HEK293 (cell line): ENCODE data around the gene HOXB4.

Source experiments
- CTCF ChIA-PET: fragments of 350-600 bp; formaldehyde crosslinking; extraction: SDS; loops from one replicate; lab custom pipeline; 2021; ENCODE audit warnings: antibody characterized with exemption; lab: Yijun Ruan, JAX
- POLR2A ChIA-PET: fragments of 300-600 bp; formaldehyde crosslinking; extraction: SDS; loops from one replicate; lab custom pipeline; 2020; ENCODE audit warnings: antibody characterized with exemption, inconsistent platforms; lab: Yijun Ruan, JAX
- H3K27ac ChIP-seq: fragments of 200-500 bp; sonication (Bioruptor generic); 2 replicates; pipeline ENCODE4 v1.5.1; 2014; ENCODE audit warnings: low read depth, low read length, control low read depth, inconsistent platforms; ENCODE audit errors: extremely low read depth
- H3K36me3 ChIP-seq, 2 experiments: fragments of 200-500 bp in 1 of 2; sonication (Bioruptor generic) in 1 of 2; 1 replicate in 1 of 2; 2 replicates in 1 of 2; pipeline ENCODE4 v1.5.1; 2014 to 2017; ENCODE audit warnings: inconsistent platforms in 2 of 2, low read length in 2 of 2; ENCODE audit not compliant: control insufficient read depth in 2 of 2, insufficient read depth in 1 of 2
- H3K4me1 ChIP-seq: fragments of 200-500 bp; sonication (Bioruptor generic); 2 replicates; pipeline ENCODE4 v1.5.1; 2014; ENCODE audit warnings: mild to moderate bottlenecking, low read length, inconsistent platforms; ENCODE audit not compliant: control insufficient read depth, insufficient read depth
- H3K4me3 ChIP-seq: 2 replicates; pipeline ENCODE4 v1.5.1; 2011; ENCODE audit warnings: low read depth, mild to moderate bottlenecking, control low read depth, low read length, moderate library complexity
- H3K9me3 ChIP-seq: fragments of 200-500 bp; sonication (Bioruptor generic); 2 replicates; pipeline ENCODE4 v1.5.1; 2014; ENCODE audit warnings: low read depth, low read length, inconsistent platforms; ENCODE audit not compliant: control insufficient read depth, insufficient read depth
- BCL11A ChIP-seq: fragments of 450-650 bp; formaldehyde crosslinking; IDR thresholded peaks from 2 replicates; pipeline ENCODE4 v1.5.1; 2016; ENCODE audit warnings: low read depth, missing biosample characterization, missing genetic modification characterization
- BCL11B ChIP-seq: fragments of 450-650 bp; formaldehyde crosslinking; IDR thresholded peaks from 2 replicates; pipeline ENCODE4 v1.5.1; 2016; ENCODE audit warnings: low read depth, missing biosample characterization, missing genetic modification characterization
- EGR2 ChIP-seq: fragments of 450-650 bp; formaldehyde crosslinking; IDR thresholded peaks from 2 replicates; pipeline ENCODE4 v1.5.1; 2016; ENCODE audit warnings: low read depth, missing biosample characterization, missing genetic modification characterization
- GLIS2 ChIP-seq: fragments of 450-650 bp; formaldehyde crosslinking; IDR thresholded peaks from 2 replicates; pipeline ENCODE4 v1.5.1; 2016; ENCODE audit warnings: missing biosample characterization, missing genetic modification characterization
- HOXD13 ChIP-seq: sonication (generic); formaldehyde crosslinking; IDR thresholded peaks from 2 replicates; pipeline ENCODE4 v1.8.0; 2022; ENCODE audit warnings: missing genetic modification reagents, borderline replicate concordance
- KLF10 ChIP-seq: fragments of 450-650 bp; IDR thresholded peaks from 2 replicates; pipeline ENCODE4 v1.5.1; 2018; ENCODE audit warnings: missing biosample characterization, mild to moderate bottlenecking, missing genetic modification characterization
- SP3 ChIP-seq: fragments of 450-650 bp; formaldehyde crosslinking; IDR thresholded peaks from 2 replicates; pipeline ENCODE4 v1.5.1; 2016; ENCODE audit warnings: missing biosample characterization, missing genetic modification characterization
- TCF7L2 ChIP-seq: IDR thresholded peaks from 2 replicates; pipeline ENCODE4 v1.6.1; 2011; ENCODE audit warnings: low read depth, mild to moderate bottlenecking, inconsistent platforms, low read length, moderate library complexity, borderline replicate concordance
- ZBTB20 ChIP-seq: fragments of 450-650 bp; formaldehyde crosslinking; IDR thresholded peaks from 2 replicates; pipeline ENCODE4 v1.5.1; 2016; ENCODE audit warnings: missing biosample characterization, missing genetic modification characterization
- ZBTB21 ChIP-seq: fragments of 450-650 bp; formaldehyde crosslinking; IDR thresholded peaks from 2 replicates; pipeline ENCODE4 v1.5.1; 2017; ENCODE audit warnings: missing biosample characterization, missing genetic modification characterization
- ZFHX2 ChIP-seq: fragments of 450-650 bp; formaldehyde crosslinking; conservative IDR thresholded peaks from 2 replicates; pipeline ENCODE4 v1.5.1; 2016; ENCODE audit warnings: missing biosample characterization, missing genetic modification characterization
- ZNF121 ChIP-seq: fragments of 450-650 bp; formaldehyde crosslinking; IDR thresholded peaks from 2 replicates; pipeline ENCODE4 v1.5.1; 2016; ENCODE audit warnings: missing biosample characterization, missing genetic modification characterization
- ZNF175 ChIP-seq: fragments of 450-650 bp; formaldehyde crosslinking; IDR thresholded peaks from 2 replicates; pipeline ENCODE4 v1.5.1; 2016; ENCODE audit warnings: missing biosample characterization, missing genetic modification characterization
- ZNF211 ChIP-seq: fragments of 450-650 bp; formaldehyde crosslinking; IDR thresholded peaks from 2 replicates; pipeline ENCODE4 v1.5.1; 2016; ENCODE audit warnings: low read depth, missing biosample characterization, missing genetic modification characterization
- ZNF223 ChIP-seq: fragments of 450-650 bp; formaldehyde crosslinking; IDR thresholded peaks from 2 replicates; pipeline ENCODE4 v1.5.1; 2016; ENCODE audit warnings: missing biosample characterization, missing genetic modification characterization
- ZNF266 ChIP-seq: fragments of 450-650 bp; formaldehyde crosslinking; IDR thresholded peaks from 2 replicates; pipeline ENCODE4 v1.5.1; 2016; ENCODE audit warnings: missing biosample characterization, missing genetic modification characterization, low read depth
- ZNF311 ChIP-seq: fragments of 450-650 bp; formaldehyde crosslinking; IDR thresholded peaks from 2 replicates; pipeline ENCODE4 v1.5.1; 2017; ENCODE audit warnings: missing biosample characterization, missing genetic modification characterization, borderline replicate concordance
- ZNF335 ChIP-seq: fragments of 450-650 bp; formaldehyde crosslinking; conservative IDR thresholded peaks from 2 replicates; pipeline ENCODE4 v1.5.1; 2016; ENCODE audit warnings: missing biosample characterization, missing genetic modification characterization
- ZNF350 ChIP-seq: fragments of 450-650 bp; formaldehyde crosslinking; IDR thresholded peaks from 2 replicates; pipeline ENCODE4 v1.5.0; 2017; ENCODE audit warnings: missing biosample characterization, mild to moderate bottlenecking, missing genetic modification characterization
- ZNF37A ChIP-seq: fragments of 450-650 bp; IDR thresholded peaks from 2 replicates; pipeline ENCODE4 v1.5.1; 2018; ENCODE audit warnings: missing biosample characterization, missing genetic modification characterization
- ZNF391 ChIP-seq: fragments of 450-650 bp; formaldehyde crosslinking; IDR thresholded peaks from 2 replicates; pipeline ENCODE4 v1.5.1; 2016; ENCODE audit warnings: low read depth, missing biosample characterization, missing genetic modification characterization, borderline replicate concordance
- ZNF404 ChIP-seq: fragments of 450-650 bp; formaldehyde crosslinking; IDR thresholded peaks from 2 replicates; pipeline ENCODE4 v1.5.1; 2017; ENCODE audit warnings: missing biosample characterization, missing genetic modification characterization
- ZNF501 ChIP-seq: fragments of 450-650 bp; formaldehyde crosslinking; IDR thresholded peaks from 2 replicates; pipeline ENCODE4 v1.5.1; 2016; ENCODE audit warnings: missing biosample characterization, missing genetic modification characterization
- ZNF529 ChIP-seq: fragments of 450-650 bp; formaldehyde crosslinking; IDR thresholded peaks from 2 replicates; pipeline ENCODE4 v1.5.1; 2017; ENCODE audit warnings: missing genetic modification characterization, missing biosample characterization; ENCODE audit not compliant: insufficient replicate concordance
- ZNF621 ChIP-seq: fragments of 450-650 bp; formaldehyde crosslinking; IDR thresholded peaks from 2 replicates; pipeline ENCODE4 v1.5.1; 2017; ENCODE audit warnings: missing biosample characterization, missing genetic modification characterization
- ZNF623 ChIP-seq: fragments of 450-650 bp; formaldehyde crosslinking; IDR thresholded peaks from 2 replicates; pipeline ENCODE4 v1.5.1; 2016; ENCODE audit warnings: missing biosample characterization, missing genetic modification characterization
- ZNF654 ChIP-seq: fragments of 450-650 bp; formaldehyde crosslinking; IDR thresholded peaks from 2 replicates; pipeline ENCODE4 v1.5.1; 2016; ENCODE audit warnings: low read depth, missing biosample characterization, missing genetic modification characterization
- ZNF768 ChIP-seq: fragments of 450-650 bp; formaldehyde crosslinking; IDR thresholded peaks from 2 replicates; pipeline ENCODE4 v1.5.1; 2018; ENCODE audit warnings: missing biosample characterization, mild to moderate bottlenecking, missing genetic modification characterization
- ZNF777 ChIP-seq: fragments of 450-650 bp; formaldehyde crosslinking; IDR thresholded peaks from 2 replicates; pipeline ENCODE4 v1.5.1; 2017; ENCODE audit warnings: missing biosample characterization, missing genetic modification characterization, borderline replicate concordance
- TF ChIP-seq, protein P1 (sequence below): fragments of 450-650 bp; formaldehyde crosslinking; IDR thresholded peaks from 2 replicates; pipeline ENCODE4 v1.5.1; 2017; ENCODE audit warnings: missing biosample characterization, missing genetic modification characterization
- TF ChIP-seq, protein P2 (sequence below): fragments of 450-650 bp; formaldehyde crosslinking; IDR thresholded peaks from 2 replicates; pipeline ENCODE4 v1.5.1; 2016; ENCODE audit warnings: missing biosample characterization, missing genetic modification characterization
- TF ChIP-seq, protein P3 (sequence below): fragments of 450-650 bp; formaldehyde crosslinking; IDR thresholded peaks from 2 replicates; pipeline ENCODE4 v1.5.1; 2016; ENCODE audit warnings: missing biosample characterization, missing genetic modification characterization

Gene HOXB4

DNA sequence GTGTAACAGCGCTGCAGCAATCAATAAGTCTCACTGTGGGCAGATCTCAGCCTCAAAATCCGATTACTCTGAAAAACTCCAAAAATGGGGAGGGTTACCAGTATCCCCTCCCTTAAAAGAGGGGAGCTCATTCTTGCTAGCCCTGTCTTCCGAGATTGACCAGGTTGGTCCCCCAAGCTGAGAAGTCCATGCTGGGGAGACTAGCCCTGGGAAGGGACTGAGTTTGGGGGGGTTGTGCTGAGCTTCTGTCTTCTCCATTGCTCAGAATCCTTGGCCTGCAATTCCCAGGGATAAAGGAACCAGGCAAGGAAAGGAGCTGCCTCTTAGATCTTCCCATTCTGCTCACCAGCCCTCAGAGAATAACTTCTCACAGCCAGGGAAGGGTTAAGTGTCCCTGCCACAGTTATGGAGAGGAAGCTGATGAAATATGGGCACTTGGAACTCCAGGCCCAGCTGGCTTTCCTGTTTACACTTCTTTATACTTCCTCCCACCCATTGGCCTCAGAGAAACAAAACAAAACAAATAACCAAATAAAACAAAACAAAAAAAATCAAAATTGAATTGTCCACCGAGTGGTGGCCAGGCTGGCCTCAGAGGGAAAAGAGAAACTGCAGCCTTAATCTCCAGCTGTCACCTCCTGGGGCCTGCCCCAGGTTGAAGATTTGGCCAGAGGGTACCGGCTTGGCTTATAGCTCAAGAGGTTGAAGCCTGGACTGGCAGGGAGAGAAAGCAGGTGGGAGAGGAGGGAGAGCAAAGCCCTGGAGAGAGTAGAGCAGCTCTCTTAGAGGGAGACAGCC, 9.3 kb upstream of the HOXB4 start (continued):
- no peak for TF ChIP-seq HOXD13 (CRISPR knock-in tag)
- no peak for TF ChIP-seq ZNF654 (tag by site-specific recombination)
- no peak for TF ChIP-seq ZBTB20 (tag by site-specific recombination)
- TF ChIP-seq KLF10: peak; percentile 53; the same call in 1 of the 2 replicates
- no peak for TF ChIP-seq ZNF311 (tag by site-specific recombination)
- TF ChIP-seq ZNF223 (tag by site-specific recombination): no peak
- no peak for TF ChIP-seq ZNF501 (tag by site-specific recombination)
- no peak for TF ChIP-seq ZBTB21 (tag by site-specific recombination)
- TF ChIP-seq ZNF121 (tag by site-specific recombination): no peak
- TF ChIP-seq, protein P1, sequence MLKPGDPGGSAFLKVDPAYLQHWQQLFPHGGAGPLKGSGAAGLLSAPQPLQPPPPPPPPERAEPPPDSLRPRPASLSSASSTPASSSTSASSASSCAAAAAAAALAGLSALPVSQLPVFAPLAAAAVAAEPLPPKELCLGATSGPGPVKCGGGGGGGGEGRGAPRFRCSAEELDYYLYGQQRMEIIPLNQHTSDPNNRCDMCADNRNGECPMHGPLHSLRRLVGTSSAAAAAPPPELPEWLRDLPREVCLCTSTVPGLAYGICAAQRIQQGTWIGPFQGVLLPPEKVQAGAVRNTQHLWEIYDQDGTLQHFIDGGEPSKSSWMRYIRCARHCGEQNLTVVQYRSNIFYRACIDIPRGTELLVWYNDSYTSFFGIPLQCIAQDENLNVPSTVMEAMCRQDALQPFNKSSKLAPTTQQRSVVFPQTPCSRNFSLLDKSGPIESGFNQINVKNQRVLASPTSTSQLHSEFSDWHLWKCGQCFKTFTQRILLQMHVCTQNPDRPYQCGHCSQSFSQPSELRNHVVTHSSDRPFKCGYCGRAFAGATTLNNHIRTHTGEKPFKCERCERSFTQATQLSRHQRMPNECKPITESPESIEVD: peak; percentile 83
- TF ChIP-seq, protein P2, sequence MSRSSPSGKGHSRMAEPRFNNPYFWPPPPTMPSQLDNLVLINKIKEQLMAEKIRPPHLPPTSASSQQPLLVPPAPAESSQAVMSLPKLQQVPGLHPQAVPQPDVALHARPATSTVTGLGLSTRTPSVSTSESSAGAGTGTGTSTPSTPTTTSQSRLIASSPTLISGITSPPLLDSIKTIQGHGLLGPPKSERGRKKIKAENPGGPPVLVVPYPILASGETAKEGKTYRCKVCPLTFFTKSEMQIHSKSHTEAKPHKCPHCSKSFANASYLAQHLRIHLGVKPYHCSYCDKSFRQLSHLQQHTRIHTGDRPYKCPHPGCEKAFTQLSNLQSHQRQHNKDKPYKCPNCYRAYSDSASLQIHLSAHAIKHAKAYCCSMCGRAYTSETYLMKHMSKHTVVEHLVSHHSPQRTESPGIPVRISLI (tag by site-specific recombination): no peak
- TF ChIP-seq ZNF350 (tag by site-specific recombination): no peak
- TF ChIP-seq ZNF529: no peak
- TF ChIP-seq BCL11B (tag by site-specific recombination): no peak
- no peak for TF ChIP-seq ZNF404 (tag by site-specific recombination)
- TF ChIP-seq ZNF777: no peak
- no peak for TF ChIP-seq TCF7L2
- no peak for TF ChIP-seq ZNF37A (tag by site-specific recombination)
- no peak for TF ChIP-seq ZNF768 (tag by site-specific recombination)

DNA sequence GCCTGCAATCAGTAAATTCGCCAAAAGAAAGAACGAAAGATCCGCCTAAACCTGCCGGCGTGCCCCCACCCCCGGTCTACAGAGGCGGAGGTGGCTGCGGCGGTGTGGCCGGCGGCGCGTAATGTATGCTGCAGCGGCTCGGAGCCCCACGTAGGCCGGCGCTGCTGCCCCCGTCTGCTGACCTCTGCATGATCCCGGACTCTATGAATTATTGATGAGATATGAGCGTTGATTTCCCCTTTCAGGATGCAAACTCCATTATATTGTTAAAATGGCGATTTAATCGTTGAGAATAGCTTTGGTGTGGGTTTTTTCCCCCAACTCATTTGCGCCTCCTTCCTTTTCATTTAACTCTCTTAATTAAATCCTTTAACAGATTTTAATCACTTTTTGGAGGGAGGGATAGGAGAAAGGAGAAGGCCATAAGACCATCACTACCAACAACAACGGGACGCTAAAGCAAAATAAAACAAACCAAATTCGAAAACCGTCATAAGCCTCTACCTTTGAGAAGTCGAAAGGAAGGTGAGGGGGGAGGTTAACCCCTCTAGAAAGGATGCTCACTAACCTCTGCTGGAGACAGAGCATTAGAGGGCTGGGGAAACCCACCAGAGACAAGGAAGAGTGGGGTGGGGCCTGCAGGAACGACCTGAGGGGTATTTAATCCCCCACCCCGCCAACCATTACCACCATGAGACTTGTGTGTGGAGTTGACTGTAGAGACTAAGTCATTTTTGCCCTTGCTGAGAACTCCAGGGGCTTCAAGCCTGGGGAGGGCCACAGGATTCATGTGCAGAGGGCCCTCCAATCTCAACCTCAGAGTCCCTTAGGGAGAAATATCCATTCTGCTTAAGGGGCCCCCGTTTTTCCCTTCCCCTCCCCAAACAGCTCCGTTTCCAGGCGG, 8.5 kb upstream of the HOXB4 start:
- CTCF ChIA-PET: interaction anchor here (0.6 to 3.2 kb wide), 16 partner anchors 17 to 557 kb away, joined by 3 to 18 read pairs (median 4); no protein-coding TSS in a partner anchor
- H3K4me3 ChIP-seq: peak overlapping the region; percentile 38
- H3K27ac ChIP-seq: peak overlapping the region; percentile 92
- no peak for TF ChIP-seq ZNF391 (tag by site-specific recombination)
- TF ChIP-seq ZFHX2 (tag by site-specific recombination): peak; percentile 94
- no peak for TF ChIP-seq ZNF175
- TF ChIP-seq ZNF623 (tag by site-specific recombination): no peak
- TF ChIP-seq SP3 (tag by site-specific recombination): 0 out of 2 replicates have a peak, but pooled peaks have one; percentile 3
- no peak for TF ChIP-seq ZNF335
- 0 out of 2 replicates have a peak, but pooled peaks have one; percentile 16 for TF ChIP-seq BCL11B (tag by site-specific recombination)
- TF ChIP-seq GLIS2 (tag by site-specific recombination): peak; percentile 16; the same call in 1 of the 2 replicates
- peak; percentile 37; the same call in 1 of the 2 replicates for TF ChIP-seq BCL11A (tag by site-specific recombination)
- peak; percentile 93 for TF ChIP-seq EGR2 (tag by site-specific recombination)
- TF ChIP-seq, protein P3, sequence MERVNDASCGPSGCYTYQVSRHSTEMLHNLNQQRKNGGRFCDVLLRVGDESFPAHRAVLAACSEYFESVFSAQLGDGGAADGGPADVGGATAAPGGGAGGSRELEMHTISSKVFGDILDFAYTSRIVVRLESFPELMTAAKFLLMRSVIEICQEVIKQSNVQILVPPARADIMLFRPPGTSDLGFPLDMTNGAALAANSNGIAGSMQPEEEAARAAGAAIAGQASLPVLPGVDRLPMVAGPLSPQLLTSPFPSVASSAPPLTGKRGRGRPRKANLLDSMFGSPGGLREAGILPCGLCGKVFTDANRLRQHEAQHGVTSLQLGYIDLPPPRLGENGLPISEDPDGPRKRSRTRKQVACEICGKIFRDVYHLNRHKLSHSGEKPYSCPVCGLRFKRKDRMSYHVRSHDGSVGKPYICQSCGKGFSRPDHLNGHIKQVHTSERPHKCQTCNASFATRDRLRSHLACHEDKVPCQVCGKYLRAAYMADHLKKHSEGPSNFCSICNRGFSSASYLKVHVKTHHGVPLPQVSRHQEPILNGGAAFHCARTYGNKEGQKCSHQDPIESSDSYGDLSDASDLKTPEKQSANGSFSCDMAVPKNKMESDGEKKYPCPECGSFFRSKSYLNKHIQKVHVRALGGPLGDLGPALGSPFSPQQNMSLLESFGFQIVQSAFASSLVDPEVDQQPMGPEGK (tag by site-specific recombination): peak; percentile 76
- TF ChIP-seq ZNF211 (tag by site-specific recombination): no peak
- no peak for TF ChIP-seq ZNF266 (tag by site-specific recombination)
- TF ChIP-seq ZNF621 (tag by site-specific recombination): no peak

More for the DNA sequence above, 8.5 kb upstream of the HOXB4 start:
- Histone ChIP-seq H3K36me3 (peaks cover 0 to 29% of the 10 kb centered on the region in 2 experiments; a peak in 2 of 3 replicates), H3K9me3 (no peaks in the 10 kb centered on the region), H3K4me1 (peaks cover 50% of the 10 kb centered on the region)
- POLR2A ChIA-PET: interaction anchor here (0.5 to 2.4 kb wide), 6 partner anchors 10 to 411 kb away, joined by 3 to 9 read pairs (median 6); partner anchors contain the start of gene IGF2BP1
